ENCODE measurements around the gene STOX2. TPM values are rescaled to one million over a fixed set of nuclear protein-coding genes. Genes with fewer than 3 reads are reported as not detected.

STOX2 gene
- total and polyA plus RNA-seq, 10 donors, result 0.53 to 42.8 (median 28.6) TPM

- intact Hi-C loops (cut with DNase I; ENCODE audit: low total_unique reads), result no loop called here
- 56 to 82% (median 67%) methylated on average over 9 of the region's 9 CpGs for WGBS, 5 donors
- Histone ChIP-seq H3K36me3 (no peaks in the 10 kb centered on the region), H3K4me1 (peaks cover 0 to 6% (median 0%) of the 10 kb centered on the region in 6 donors), H3K9me3 (no peaks in the 10 kb centered on the region), H3K27me3 (replicated peaks in 1 of 7) (no peaks in the 10 kb centered on the region), H3K4me3 (no peak overlapping the region), H3K27ac (no peak overlapping the region)
- TF ChIP-seq POLR2A (IDR thresholded peaks at IDR 0.05), result no peak
- TF ChIP-seq POLR2AphosphoS5 (IDR thresholded peaks at IDR 0.05), result no peak
- no peak for TF ChIP-seq CTCF (IDR thresholded peaks at IDR 0.05 in 8 of 11, conservative IDR thresholded peaks at IDR 0.05 in 3 of 11)
- DNase-seq, result no peak
Observed at GRCh38 chr4:183867247-183867646, 37.9 kb upstream of the STOX2 start.

- intact Hi-C loops (cut with DNase I; ENCODE audit: low total_unique reads), result no loop called here
- DNase-seq, result no peak
- H3K36me3 ChIP-seq, result no peaks in the 10 kb centered on the region
- no peaks in the 10 kb centered on the region for H3K27me3 ChIP-seq (replicated peaks in 1 of 7)
- WGBS, 5 donors, result 83 to 94% (median 92%) methylated on average over 3 of the region's 3 CpGs
- peaks cover 0 to 6% (median under 1%) of the 10 kb centered on the region in 6 donors for H3K4me1 ChIP-seq
- H3K9me3 ChIP-seq, result no peaks in the 10 kb centered on the region
- no peak overlapping the region for H3K27ac ChIP-seq
- no peak overlapping the region for H3K4me3 ChIP-seq
- TF ChIP-seq POLR2AphosphoS5 (IDR thresholded peaks at IDR 0.05), result no peak
- no peak for TF ChIP-seq CTCF (IDR thresholded peaks at IDR 0.05 in 8 of 11, conservative IDR thresholded peaks at IDR 0.05 in 3 of 11)
- no peak for TF ChIP-seq POLR2A (IDR thresholded peaks at IDR 0.05)
Observed at GRCh38 chr4:183870997-183871396, 34.1 kb upstream of the STOX2 start.

GRCh38 chr4:183871581-183871980 is 33.5 kb upstream of the STOX2 start:
- no peaks in the 10 kb centered on the region for H3K36me3 ChIP-seq
- 89 to 95% (median 92%) methylated on average over 4 of the region's 4 CpGs for WGBS, 5 donors
- H3K9me3 ChIP-seq, result no peaks in the 10 kb centered on the region
- no peaks in the 10 kb centered on the region for H3K27me3 ChIP-seq (replicated peaks in 1 of 7)
- H3K4me1 ChIP-seq, result peaks cover 0 to 6% (median 4%) of the 10 kb centered on the region in 6 donors
- H3K27ac ChIP-seq, result no peak overlapping the region
- intact Hi-C loops (cut with DNase I; ENCODE audit: low total_unique reads), result no loop called here
- TF ChIP-seq POLR2AphosphoS5 (IDR thresholded peaks at IDR 0.05), result no peak
- TF ChIP-seq POLR2A (IDR thresholded peaks at IDR 0.05), result no peak
- no peak for TF ChIP-seq CTCF (IDR thresholded peaks at IDR 0.05 in 8 of 11, conservative IDR thresholded peaks at IDR 0.05 in 3 of 11)
- DNase-seq, result no peak
- no peak overlapping the region for H3K4me3 ChIP-seq

GRCh38 chr4:183872531-183872930 is 32.6 kb upstream of the STOX2 start:
- H3K27me3 ChIP-seq (replicated peaks in 1 of 7), result no peaks in the 10 kb centered on the region
- DNase-seq, result no peak
- intact Hi-C loops (cut with DNase I; ENCODE audit: low total_unique reads), result no loop called here
- TF ChIP-seq CTCF (IDR thresholded peaks at IDR 0.05 in 8 of 11, conservative IDR thresholded peaks at IDR 0.05 in 3 of 11), result no peak
- TF ChIP-seq POLR2A (IDR thresholded peaks at IDR 0.05), result no peak
- TF ChIP-seq POLR2AphosphoS5 (IDR thresholded peaks at IDR 0.05), result no peak
- no peaks in the 10 kb centered on the region for H3K9me3 ChIP-seq
- no peaks in the 10 kb centered on the region for H3K36me3 ChIP-seq
- 71 to 82% (median 74%) methylated on average over 5 of the region's 5 CpGs for WGBS, 5 donors
- H3K27ac ChIP-seq, result no peak overlapping the region
- H3K4me3 ChIP-seq, result no peak overlapping the region
- H3K4me1 ChIP-seq, result peaks cover 0 to 12% (median 2%) of the 10 kb centered on the region in 6 donors
